HG02642 (cell line): ENCODE data around the gene RPS24.
"Not testable (repeated sequence)": the region's sequence is repeated elsewhere in the genome, so short reads cannot be mapped to it uniquely, and the experiment has no call there.

Source experiments
- ATAC-seq: cut with Tn5 transposase; IDR thresholded peaks from one replicate; pipeline ENCODE4 v1.9.1; 2021; ENCODE audit warnings: mild to moderate bottlenecking; ENCODE audit not compliant: unreplicated experiment, poor library complexity

Gene RPS24

DNA sequence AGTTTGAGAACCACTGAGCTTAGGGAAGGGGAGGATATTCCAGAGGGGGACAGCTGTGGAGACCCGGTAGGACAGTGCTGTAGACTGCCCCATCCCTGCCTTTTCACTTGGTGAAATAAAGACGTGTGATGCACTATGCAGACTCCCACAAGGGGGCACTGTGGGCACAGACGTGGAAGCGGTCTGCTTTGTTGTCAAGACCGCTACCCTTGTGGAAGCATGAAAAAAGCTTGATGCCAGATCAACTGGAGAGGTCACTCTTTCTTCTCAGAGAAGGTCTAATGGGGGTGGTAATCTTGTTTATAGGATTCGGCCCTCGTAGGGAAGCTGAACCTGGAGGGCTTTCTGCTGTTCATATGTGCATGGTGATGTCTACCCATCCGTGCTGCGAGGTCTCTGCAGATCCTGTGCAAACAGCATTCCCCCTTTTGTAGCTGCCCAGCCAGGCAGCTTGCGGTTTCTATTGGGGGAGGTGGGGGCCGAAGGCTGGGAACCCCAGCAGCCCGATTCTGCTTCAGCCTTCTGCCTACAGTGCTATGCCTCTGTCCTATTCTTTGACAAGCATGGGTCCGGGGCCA, 13.7 kb downstream of the RPS24 start:
- ATAC-seq, result no peak

DNA sequence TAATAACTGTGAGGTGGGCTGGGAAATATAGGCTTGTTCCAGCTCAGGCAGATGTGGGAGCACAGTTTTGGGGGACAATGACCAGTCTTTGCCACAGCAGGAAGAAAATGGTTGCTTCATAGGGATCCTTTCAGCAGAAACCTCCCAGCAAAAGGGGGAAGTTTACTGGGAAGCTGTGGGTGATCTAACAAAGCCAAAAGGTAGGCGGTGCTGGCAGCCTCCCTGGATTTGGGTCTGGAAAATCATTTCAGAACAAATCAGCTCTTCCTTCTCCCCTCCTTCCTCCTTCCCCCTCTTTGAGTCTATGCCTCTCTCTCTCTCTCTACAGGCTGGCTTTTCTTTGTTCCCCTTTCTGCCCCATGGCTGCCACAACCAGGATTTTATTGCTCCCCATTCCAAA, 16.2 kb downstream of the RPS24 start:
- ATAC-seq, result no peak

DNA sequence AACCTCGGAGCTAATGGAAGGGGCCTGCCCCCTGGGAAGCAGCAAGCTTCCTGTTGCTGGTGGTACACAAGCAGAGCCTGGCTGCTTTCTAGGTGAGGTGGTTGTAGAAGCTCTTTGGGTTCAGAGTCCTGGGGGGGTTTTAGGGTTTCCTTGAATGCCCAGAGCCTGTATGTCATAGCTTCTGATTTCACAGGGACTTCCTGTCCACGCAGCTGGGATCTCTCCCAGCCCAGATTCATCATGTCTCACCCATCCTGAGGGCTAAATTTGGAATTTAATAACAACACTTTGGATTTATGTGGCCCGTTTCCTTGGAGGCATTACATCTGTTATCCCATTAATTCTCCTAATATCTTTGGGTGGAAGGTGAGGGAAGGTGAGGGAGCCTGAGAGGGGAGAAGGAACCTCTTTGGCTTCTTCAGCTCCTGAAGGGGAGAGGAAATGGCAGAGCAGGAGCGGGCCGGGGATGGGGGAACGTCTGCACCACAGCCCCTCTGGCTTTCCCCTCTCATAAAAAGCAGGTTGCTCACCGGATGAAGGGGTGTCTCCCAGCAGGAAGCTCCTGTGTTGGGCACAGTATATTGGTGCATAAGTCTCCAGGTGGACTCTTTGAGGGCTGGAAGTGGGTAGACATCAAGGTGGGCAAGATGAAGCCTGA, 19.7 kb downstream of the RPS24 start:
- no peak for ATAC-seq

DNA sequence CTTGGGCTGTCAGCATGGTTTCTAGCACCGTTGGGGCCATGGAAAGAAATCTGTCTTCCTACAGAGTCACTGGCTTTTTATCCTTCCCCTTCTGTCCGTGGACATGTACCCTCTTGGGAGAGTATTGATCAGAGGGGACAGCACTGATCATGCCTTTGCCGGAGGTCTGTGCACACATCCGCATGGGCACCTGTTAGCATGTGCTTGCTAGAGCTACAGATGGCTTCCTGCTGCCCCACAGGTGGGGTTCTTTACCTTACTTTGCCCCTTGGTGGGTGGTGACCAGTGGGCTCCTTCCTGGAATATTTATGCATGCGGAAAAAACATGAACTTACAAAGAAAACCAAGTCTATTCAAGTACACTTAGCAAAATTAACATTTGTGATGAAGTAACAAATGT, 24.9 kb downstream of the RPS24 start:
- ATAC-seq, result no peak

DNA sequence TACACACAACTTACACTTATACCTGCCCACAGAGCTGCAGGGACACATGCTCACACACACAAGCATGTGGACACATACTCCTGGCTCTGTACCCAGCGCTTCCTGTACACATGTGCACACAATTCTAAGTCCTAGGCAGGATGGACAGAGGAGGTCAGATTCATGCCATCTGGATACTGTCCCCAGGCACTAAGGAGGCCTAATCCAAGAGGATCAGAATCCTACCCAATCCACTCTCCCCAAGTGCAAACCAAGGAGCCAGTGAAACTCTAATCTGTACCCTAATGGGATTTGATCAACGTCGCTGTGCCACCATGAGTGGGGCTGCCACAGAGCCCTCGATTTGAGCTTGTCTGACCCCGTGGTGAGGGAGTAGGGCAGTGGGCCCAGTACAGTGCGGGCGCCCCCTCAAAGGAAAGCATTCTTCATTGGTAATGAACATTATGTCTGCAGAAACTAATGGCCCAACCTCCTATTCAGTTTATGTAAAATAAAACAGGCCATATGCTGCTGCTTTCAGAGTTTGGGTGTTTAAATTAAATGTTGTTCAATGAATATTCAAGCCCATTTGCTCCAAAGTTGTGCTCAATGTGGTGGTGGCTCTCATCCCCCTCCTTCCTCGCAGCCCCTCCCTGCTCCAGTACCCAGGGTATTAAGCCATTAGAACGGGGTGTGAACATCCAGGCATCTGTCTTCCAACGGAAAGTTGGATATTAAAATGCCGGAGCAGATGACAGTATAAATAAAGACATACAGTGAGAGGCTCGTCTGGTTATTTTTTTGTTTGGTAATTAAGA, 26.4 kb downstream of the RPS24 start:
- no peak for ATAC-seq

DNA sequence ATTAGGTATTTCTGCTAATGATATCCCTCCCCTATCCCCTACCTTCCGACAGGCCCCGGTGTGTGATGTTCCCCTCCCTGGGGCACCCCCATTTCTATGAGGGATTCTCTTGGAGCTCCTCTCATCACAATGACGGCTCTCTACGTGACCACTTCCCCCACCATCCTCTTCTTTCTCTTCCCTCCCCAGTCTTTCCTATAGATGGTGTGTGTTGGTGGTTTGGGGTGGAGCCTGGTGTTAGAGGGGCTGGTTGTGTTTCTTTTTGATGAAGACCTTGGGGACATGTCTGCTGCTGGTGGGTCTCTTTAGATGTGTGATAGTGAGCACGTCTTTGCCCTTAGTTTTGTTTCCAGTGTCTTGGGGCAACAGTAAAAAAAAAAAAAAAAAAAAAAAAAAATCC, 28.6 kb downstream of the RPS24 start:
- no peak for ATAC-seq

DNA sequence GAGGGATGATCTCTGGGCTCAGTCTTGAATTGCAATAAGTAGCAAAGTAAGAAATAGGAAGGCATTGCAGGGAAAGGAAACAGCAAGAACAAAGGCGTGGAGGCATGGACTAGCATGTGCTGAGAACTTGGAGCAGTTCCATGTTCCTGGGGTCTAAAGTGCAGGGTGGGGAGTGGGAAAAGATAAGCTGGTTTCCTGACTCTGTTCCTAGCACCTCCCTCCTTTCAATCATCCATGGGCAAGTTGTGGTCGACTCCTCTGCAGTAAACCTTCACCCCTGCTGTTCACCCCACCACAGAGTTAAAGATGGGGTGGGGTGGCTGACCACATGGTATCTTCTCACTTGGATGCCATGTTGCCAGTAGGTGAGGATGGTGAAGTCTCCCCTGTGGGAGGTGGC, 29.6 kb downstream of the RPS24 start:
- ATAC-seq, result no peak

DNA sequence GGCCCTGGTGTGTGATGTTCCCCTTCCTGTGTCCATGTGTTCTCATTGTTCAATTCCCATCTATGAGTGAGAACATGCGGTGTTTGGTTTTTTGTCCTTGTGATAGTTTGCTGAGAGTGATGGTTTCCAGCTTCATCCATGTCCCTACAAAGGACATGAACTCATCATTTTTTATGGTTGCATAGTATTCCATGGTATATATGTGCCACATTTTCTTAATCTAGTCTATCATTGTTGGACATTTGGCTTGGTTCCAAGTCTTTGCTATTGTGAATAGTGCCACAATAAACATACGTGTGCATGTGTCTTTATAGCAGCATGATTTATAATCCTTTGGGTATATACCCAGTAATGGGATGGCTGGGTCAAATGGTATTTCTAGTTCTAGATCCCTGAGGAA, 31.3 kb downstream of the RPS24 start:
- not testable (repeated sequence) for ATAC-seq

DNA sequence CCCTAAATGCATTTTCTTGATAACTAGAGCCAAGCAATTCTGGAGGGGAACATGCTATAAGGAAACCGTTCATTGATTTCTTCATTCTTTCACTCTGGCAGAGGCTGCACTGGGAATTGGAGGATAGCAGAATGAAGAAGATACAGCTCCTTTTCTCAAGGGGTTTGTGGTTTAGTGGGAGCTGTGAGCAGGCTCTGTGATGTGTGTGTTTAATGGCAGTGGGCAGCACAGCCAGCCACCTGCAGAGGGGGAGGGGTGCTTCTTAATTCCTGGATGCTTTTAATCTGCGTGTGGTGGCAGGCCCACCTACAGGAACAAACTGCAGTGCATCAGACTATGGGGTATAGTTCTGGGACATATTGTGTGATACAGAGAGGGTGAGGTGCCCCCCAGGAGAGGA, 31.9 kb downstream of the RPS24 start:
- ATAC-seq, result no peak

DNA sequence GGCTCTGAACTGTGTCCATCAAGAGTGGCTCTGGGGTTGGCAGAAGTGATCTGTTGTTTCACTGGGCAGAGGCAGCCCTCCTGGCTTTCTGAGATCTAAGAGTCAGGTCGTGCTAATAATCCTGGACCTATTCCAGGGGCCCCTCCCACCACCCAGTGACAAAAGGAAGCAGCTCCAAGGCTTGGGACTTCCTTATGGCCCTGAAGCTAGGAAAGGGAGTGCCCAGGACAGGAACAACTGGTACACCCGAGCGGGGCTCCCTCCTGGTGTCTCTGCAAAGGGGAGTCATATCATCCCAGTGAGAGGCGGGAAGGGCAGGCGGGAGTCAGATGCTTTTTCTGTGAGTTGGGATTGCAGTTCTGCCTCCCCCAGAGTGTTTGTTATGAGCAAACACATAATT, 32.3 kb downstream of the RPS24 start:
- no peak for ATAC-seq

DNA sequence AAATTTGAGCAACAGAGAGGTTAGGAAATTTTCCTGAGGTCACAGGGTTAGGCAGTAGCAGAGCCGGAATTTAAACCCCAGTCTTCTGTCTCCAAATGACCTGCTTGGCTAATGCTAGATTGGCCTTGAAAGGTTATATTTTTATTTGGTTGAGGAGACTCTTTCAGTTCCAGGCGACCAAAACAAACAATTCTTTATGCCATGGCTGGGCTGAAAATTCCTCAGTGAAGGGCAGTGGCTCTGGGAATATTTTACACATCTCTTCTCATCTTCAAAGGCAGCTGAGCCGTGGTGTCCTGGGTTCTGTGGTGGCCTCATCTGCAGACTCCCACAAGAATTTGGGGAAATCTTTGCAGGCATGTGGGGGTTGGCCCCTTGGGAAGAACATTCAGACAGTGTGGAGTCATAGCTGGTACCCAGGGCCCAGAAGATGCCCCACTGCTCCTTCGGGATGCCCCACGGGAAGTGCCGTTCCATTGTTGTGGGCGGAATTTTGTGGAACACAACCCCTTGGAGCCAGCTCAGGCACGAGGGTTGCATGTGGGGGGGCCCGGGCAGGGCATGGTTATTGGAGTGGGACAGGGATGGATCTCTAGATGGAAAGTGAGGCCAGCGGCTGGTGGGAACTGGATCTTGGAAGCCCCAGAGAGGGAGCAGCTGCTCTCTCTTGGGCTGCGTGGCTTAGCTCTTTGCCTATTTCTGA, 33.2 kb downstream of the RPS24 start:
- no peak for ATAC-seq

DNA sequence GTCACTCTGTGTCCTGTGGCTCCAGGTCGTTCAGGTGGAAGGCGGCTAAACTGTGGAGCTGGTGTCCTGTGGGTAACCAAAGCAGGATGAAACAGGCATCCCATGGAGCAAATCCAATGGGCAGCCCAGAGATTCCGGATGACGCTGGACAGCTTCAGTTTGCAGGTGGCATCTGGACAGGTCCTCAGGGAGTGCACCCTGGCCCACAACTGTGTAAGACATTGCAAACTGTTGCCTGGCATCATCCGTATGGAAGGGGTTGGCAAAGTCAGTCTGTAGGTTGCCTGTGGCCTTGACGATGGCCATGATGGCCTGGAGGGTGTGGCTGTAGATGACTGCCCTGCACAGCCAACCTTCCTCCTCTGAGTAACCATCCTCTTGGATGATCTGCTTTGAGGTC, 35.5 kb downstream of the RPS24 start:
- ATAC-seq, result no peak

DNA sequence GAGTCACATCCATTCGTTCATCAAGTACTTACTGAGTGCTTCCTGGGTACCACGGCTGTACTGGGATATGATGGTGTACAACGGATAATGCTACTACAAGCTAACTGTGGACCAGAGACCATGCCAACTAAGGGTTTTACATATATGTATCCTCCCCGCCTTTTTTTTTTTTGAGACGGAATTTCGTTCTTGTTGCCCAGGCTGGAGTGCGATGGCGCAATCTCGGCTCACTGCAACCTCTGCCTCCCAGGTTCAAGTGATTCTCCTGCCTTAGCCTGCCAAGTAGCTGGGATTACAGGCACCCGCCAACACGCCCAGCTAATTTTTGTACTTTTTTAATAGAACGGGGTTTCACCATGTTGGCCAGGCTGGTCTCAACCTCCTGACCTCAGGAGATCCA, 36.4 kb downstream of the RPS24 start:
- ATAC-seq, result not testable (repeated sequence)

DNA sequence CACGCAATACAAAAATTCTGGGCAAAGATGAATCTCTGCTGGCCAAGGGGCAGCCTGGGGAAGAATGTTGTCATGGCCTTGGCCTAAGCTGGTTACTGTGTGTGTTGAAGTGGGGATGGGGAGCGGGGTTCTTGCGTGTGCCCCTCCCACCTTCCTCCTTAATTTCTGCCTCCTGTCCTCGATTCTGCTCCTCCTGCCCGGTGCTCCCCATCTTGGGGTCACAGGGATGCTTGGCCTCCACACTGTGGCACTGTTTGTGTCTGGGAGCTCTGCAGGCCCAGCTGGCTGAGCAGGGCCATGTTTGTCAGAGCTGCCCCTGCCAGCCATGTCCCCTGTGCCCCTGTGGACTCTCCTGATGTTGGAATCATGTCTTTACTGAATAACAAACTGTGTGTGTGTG, 37.1 kb downstream of the RPS24 start:
- no peak for ATAC-seq

DNA sequence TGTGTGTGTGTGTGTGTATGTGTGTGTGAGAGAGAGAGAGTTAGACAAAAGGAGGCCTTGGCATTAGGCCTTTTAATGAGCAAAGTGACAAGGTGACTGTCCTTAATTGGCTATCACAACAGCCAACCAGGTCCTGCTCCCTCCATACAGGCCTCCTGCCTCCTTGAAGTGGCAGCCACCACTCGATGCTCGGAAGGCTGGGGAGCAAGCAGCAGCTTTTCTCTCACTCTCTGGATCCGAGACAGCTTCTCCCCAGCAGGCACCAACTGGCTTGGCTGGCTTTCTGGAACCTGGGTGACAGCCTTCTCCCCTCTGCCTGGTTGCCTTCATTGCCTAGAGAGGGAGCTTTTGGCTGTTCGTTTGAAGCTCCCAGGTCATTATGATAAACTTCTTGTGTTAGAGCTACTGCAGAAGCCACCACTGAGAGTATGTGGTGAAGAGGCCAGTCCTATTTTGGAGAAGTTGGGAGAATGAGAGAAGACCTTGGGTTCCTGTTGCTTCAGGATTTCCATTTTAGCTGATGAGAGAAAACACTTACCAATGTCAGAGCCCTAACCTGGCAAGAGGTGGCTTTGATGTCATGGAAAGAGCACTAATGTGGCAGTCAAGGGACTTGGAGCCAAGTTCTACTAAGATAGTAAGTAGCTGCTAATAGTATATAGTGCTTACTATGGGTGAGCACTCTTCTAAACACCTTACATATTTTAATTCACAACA, 37.6 kb downstream of the RPS24 start:
- no peak for ATAC-seq

DNA sequence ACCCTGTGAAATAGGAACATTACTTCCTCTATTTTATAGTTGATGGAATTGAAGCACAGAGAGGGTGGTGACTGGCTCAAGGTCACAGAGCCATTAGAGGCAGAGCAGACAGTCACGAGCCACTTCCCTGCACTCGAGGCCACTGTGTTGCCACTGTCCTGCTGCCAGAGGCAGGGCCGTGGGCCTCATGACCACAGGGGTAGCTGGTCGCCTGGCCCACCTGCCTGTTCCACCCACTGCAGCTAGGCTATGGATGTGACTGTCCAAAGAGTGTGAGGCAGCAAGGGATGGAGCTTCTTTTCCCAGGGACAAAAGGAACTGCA, 38.2 kb downstream of the RPS24 start:
- ATAC-seq, result no peak

DNA sequence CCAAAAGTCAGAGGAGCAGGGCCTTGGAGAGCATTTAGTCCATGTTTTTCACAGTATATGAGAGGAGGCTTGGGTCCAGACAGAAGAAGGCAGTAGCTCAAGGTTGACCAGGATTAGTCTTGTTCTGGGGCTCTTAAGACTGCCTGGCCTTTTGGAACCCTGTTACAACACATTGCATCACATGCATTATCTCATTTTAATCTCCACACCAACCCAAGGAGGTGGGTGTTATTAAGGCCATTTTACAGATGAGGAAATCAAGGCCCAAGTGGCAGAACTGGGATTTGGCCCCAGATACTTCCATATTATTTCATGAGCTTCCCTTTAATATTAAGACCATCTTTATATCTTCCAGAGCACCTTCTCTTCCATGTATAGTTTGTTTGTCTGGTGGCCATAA, 38.8 kb downstream of the RPS24 start:
- ATAC-seq, result no peak

DNA sequence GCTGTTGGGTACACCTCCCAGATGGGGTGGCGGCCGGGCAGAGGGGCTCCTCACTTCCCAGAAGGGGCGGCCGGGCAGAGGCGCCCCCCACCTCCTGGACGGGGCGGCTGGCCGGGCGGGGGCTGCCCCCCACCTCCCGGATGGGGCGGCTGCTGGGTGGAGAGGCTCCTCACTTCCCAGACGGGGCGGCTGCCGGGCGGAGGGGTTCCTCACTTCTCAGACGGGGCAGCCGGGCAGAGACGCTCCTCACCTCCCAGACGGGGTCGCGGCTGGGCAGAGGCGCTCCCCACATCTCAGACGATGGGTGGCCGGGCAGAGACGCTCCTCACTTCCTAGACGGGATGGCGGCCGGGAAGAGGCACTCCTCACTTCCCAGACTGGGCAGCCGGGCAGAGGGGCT, 42.1 kb downstream of the RPS24 start:
- ATAC-seq, result not testable (repeated sequence)

DNA sequence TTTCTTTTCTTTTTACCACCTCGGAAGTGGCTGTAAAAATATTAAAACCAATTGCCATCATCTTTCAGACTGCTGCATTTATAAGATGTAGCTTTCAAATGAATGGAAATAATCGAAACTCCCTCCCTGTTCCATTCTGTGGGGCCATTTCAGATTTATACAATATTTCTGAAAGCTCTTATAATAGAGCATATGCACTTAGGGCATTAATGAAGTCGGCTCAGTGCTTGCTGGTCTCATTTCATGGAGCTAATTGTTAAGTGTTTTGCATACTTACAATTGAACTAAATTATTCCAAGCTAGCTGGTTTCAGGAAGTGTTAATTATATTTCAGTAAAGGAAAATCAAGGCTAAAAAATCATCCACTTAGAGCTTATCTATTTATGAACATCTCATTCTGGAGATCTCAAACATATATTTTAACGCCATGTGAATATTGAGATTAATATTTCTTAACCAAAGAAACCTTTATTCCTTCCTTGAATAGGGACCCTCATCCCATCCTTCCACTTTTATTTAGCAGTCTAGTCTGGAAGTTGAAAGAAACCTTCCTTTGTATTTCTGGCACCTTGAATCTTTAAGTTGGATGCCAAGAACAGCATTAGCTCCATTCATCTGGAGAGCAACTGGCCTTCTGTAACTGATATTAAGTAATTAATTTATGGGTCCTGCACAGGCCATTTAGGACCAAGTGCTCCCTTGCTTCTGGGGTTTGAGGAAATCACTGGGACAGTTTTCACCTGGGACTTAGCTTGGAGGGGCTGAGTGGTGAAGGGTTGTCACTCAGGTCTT, 45.1 kb downstream of the RPS24 start:
- no peak for ATAC-seq

DNA sequence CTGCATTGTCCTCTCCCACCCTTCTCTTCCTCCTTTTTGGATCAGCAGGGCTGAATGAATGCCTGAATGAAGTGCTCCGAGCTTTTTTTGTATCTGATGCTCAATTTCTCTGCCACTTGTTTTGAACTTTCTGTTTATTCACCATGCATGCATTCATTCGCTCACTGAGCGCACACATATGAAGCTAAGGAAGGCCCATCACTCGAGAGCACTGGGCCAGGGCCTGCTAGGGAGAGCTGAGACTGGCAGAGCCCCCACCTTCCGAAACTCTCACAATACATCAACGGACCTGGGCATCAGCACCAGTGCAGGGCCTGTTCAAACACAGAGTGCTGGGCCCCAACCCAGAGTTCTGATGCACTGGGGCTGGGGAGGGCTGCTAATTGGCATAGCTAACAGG, 45.7 kb downstream of the RPS24 start:
- ATAC-seq, result no peak
